ENCODE results near the gene HACD2.
A peak's percentile ranks its signal among the peaks of the same experiment; 100 is the strongest.

The HACD2 gene

GRCh38 chr3:123447749-123448517 lies 136.9 kb downstream of the HACD2 start:
- DNase-seq (ENCODE audit: low read depth in 2 of 2) = peak; percentile 19 to 35

GRCh38 chr3:123447416-123447748 lies 137.5 kb downstream of the HACD2 start:
- no peak for DNase-seq (ENCODE audit: low read depth in 2 of 2)

- DNase-seq (ENCODE audit: low read depth in 2 of 2) = no peak
These were observed 138.2 kb downstream of the HACD2 start for GRCh38 chr3:123446610-123447109.

GRCh38 chr3:123446210-123446609 lies 138.6 kb downstream of the HACD2 start:
- no peak for DNase-seq (ENCODE audit: low read depth in 2 of 2)

GRCh38 chr3:123445702-123446101 lies 139.2 kb downstream of the HACD2 start:
- no peak for DNase-seq (ENCODE audit: low read depth in 2 of 2)

- DNase-seq (ENCODE audit: low read depth in 2 of 2) = no peak
These were observed 140.1 kb downstream of the HACD2 start for GRCh38 chr3:123444744-123445143.

- DNase-seq (ENCODE audit: low read depth in 2 of 2) = no peak
These were observed 140.8 kb downstream of the HACD2 start for GRCh38 chr3:123444023-123444422.

- no peak for DNase-seq (ENCODE audit: low read depth in 2 of 2)
These were observed 141.9 kb downstream of the HACD2 start for GRCh38 chr3:123442908-123443307.

GRCh38 chr3:123442125-123442524 lies 142.7 kb downstream of the HACD2 start:
- DNase-seq (ENCODE audit: low read depth in 2 of 2) = no peak
